GM12878 (cell line): ENCODE results near the gene PCP2. TPM values are rescaled to one million over a fixed set of nuclear protein-coding genes. Genes with fewer than 3 reads are reported as not detected.

Experiments
- BACH1 ChIP-seq: fragments of 450-650 bp; IDR thresholded peaks from 2 replicates; pipeline ENCODE4 v1.6.1; 2017; ENCODE audit warnings: mild to moderate bottlenecking, borderline replicate concordance
- CEBPZ ChIP-seq: fragments of 150-350 bp; IDR thresholded peaks from 2 replicates; pipeline ENCODE4 v1.6.1; 2016; ENCODE audit warnings: low read depth, low read length
- CHD1 ChIP-seq: IDR thresholded peaks from 2 replicates; pipeline ENCODE4 v1.6.1; 2012; ENCODE audit warnings: low read depth, low read length, improper control_type of control experiment
- CTCF ChIP-seq, 3 experiments: IDR thresholded peaks in 2 of 3; conservative IDR thresholded peaks in 1 of 3; 2 replicates each; pipeline ENCODE4 v1.5.1; 2011; ENCODE audit warnings: low read depth in 3 of 3, low read length in 3 of 3, mild to moderate bottlenecking in 3 of 3, control low read depth in 2 of 3, moderate library complexity in 2 of 3, inconsistent platforms in 1 of 3, mixed read lengths in 1 of 3; ENCODE audit not compliant: control insufficient read depth in 2 of 3, insufficient read depth in 1 of 3; ENCODE audit errors: extremely low read depth in 1 of 3
- CUX1 ChIP-seq: IDR thresholded peaks from 2 replicates; pipeline ENCODE4 v1.6.1; 2012; ENCODE audit warnings: improper control_type of control experiment, low read depth, low read length; ENCODE audit not compliant: insufficient replicate concordance
- E2F4 ChIP-seq: IDR thresholded peaks from 2 replicates; pipeline ENCODE4 v1.6.1; 2012; ENCODE audit warnings: low read depth, low read length, improper control_type of control experiment
- KDM1A ChIP-seq: fragments of 200-600 bp; sonication (generic); IDR thresholded peaks from 2 replicates; pipeline ENCODE4 v1.6.1; 2016; ENCODE audit warnings: borderline replicate concordance
- PAX8 ChIP-seq: fragments of 450-650 bp; IDR thresholded peaks from 2 replicates; pipeline ENCODE4 v1.6.1; 2017; ENCODE audit warnings: mild to moderate bottlenecking, moderate library complexity
- SIN3A ChIP-seq: IDR thresholded peaks from 2 replicates; pipeline ENCODE4 v1.6.1; 2012; ENCODE audit warnings: low read depth, low read length, improper control_type of control experiment
- SIX5 ChIP-seq: IDR thresholded peaks from 2 replicates; pipeline ENCODE4 v1.6.1; 2011; ENCODE audit warnings: mild to moderate bottlenecking, low read depth, low read length, moderate library complexity; ENCODE audit not compliant: severe bottlenecking
- SREBF1 ChIP-seq: IDR thresholded peaks from 2 replicates; pipeline ENCODE4 v1.6.1; 2012; ENCODE audit warnings: mild to moderate bottlenecking, low read length
- USF2 ChIP-seq: IDR thresholded peaks from 2 replicates; pipeline ENCODE4 v1.6.1; 2011; ENCODE audit warnings: low read depth, low read length, improper control_type of control experiment, borderline replicate concordance
- ZBTB33 ChIP-seq: fragments of 450-650 bp; IDR thresholded peaks from 2 replicates; pipeline ENCODE4 v1.6.1; 2017; ENCODE audit warnings: mild to moderate bottlenecking
- ZNF274 ChIP-seq: IDR thresholded peaks from one replicate; pipeline ENCODE4 v1.8.0; 2011; ENCODE audit not compliant: insufficient read length, insufficient read depth
- polyA plus RNA-seq, 11 experiments: library from polyadenylated mRNA; depleted of rRNA in 4 of 11; unstranded in 6 of 11; stranded (reverse) in 5 of 11; fragments of >200 nt; fragmentation: Nextera tagmentation in 4 of 11; fragmentation: Illumina TruSeq in 1 of 11; extraction: Ambion mirVana in 4 of 11; extraction: Trizol in 1 of 11; gene quantifications; 1 replicate in 1 of 11; 2 replicates in 10 of 11; pipeline versions ENCODE4 v1.2.1 to v1.2.3, GENCODE V29; 2011 to 2016; ENCODE audit warnings: inconsistent platforms in 2 of 11, missing spikeins in 2 of 11, low read depth in 1 of 11
- total RNA-seq, 4 experiments: library from RNA; depleted of rRNA in 3 of 4; stranded (reverse); fragments of >200 nt in 3 of 4; fragmentation: Illumina TruSeq in 1 of 4; extraction: Trizol in 1 of 4; gene quantifications; 2 replicates each; pipeline versions ENCODE4 v1.2.1 to v1.2.3, GENCODE V29; 2013 to 2021

Gene PCP2
- total and polyA plus RNA-seq, 10 of the 15 experiments (the other 5 are each of a cell fraction or from before 2014, with no cell fraction given), result 0.10 to 0.62 (median 0.31) TPM; not detected in 5

GRCh38 chr19:7652061-7652641 is 18.6 kb upstream of the PCP2 start (continued):
- peak; percentile 91 to 97 (median 95) for TF ChIP-seq CTCF (IDR thresholded peaks at IDR 0.05 in 2 of 3, conservative IDR thresholded peaks at IDR 0.05 in 1 of 3; ENCODE audit: control insufficient read depth in 2 of 3, extremely low read depth in 1 of 3, insufficient read depth in 1 of 3, low read depth in 3 of 3, low read length in 3 of 3)
- no peak for TF ChIP-seq USF2
- TF ChIP-seq ZBTB33, result no peak
- TF ChIP-seq CEBPZ, result no peak
- TF ChIP-seq BACH1, result peak; percentile 55; the same call in 1 of the 2 replicates
- no peak for TF ChIP-seq SIX5
- TF ChIP-seq PAX8, result no peak
- TF ChIP-seq ZNF274, result no peak
- TF ChIP-seq SIN3A, result no peak
- no peak for TF ChIP-seq KDM1A
- no peak for TF ChIP-seq SREBF1
- TF ChIP-seq E2F4, result no peak
- no peak for TF ChIP-seq CUX1
- no peak for TF ChIP-seq CHD1
